Nephron progenitor cell (in vitro differentiated cells): ENCODE results near the gene STARD10.
"Not testable (repeated sequence)": the region's sequence is repeated elsewhere in the genome, so short reads cannot be mapped to it uniquely, and the experiment has no call there.

Experiments used
- DNase-seq: peaks from one replicate; pipeline ENCODE4 v3.0.0; 2021
- H3K27ac Mint-ChIP-seq: 2 replicates; pipeline ENCODE4 v1.8.0; 2021; ENCODE audit warnings: mild to moderate bottlenecking, moderate library complexity, mixed read lengths
- H3K27me3 Mint-ChIP-seq: 2 replicates; pipeline ENCODE4 v1.8.0; 2021; ENCODE audit warnings: mild to moderate bottlenecking, low read depth, mixed read lengths; ENCODE audit not compliant: poor library complexity
- H3K36me3 Mint-ChIP-seq: 2 replicates; pipeline ENCODE4 v1.8.0; 2021; ENCODE audit warnings: low read depth, mixed read lengths
- H3K4me1 Mint-ChIP-seq: 2 replicates; pipeline ENCODE4 v1.8.0; 2021; ENCODE audit warnings: mixed read lengths
- H3K4me3 Mint-ChIP-seq: 2 replicates; pipeline ENCODE4 v1.8.0; 2021; ENCODE audit warnings: mild to moderate bottlenecking, moderate library complexity, mixed read lengths
- H3K9me3 Mint-ChIP-seq: 2 replicates; pipeline ENCODE4 v1.8.0; 2021; ENCODE audit warnings: mild to moderate bottlenecking, moderate library complexity, mixed read lengths
- CTCF ChIP-seq: fragments of 200-600 bp; sonication (generic); IDR thresholded peaks from 2 replicates; pipeline ENCODE4 v1.5.0; 2021; ENCODE audit warnings: antibody characterized with exemption

Gene STARD10

GRCh38 chr11:72798361-72798760 lies 4.5 kb upstream of the STARD10 start:
- Mint-ChIP-seq H3K4me3 (no peak overlapping the region), H3K9me3 (no peaks in the 10 kb centered on the region), H3K4me1 (peaks cover 31% of the 10 kb centered on the region), H3K27ac (peak overlapping the region; percentile 9), H3K27me3 (no peaks in the 10 kb centered on the region), H3K36me3 (no peaks in the 10 kb centered on the region)
- no peak for TF ChIP-seq CTCF
- no peak for DNase-seq

- Mint-ChIP-seq H3K36me3 (no peaks in the 10 kb centered on the region), H3K27ac (no peak overlapping the region), H3K9me3 (no peaks in the 10 kb centered on the region), H3K4me1 (peaks cover 33% of the 10 kb centered on the region), H3K27me3 (no peaks in the 10 kb centered on the region), H3K4me3 (peak overlapping the region; percentile 96)
- DNase-seq: no peak
- no peak for TF ChIP-seq CTCF
Observed at GRCh38 chr11:72793076-72793424, 797 bp downstream of the STARD10 start.

- no peak for TF ChIP-seq CTCF
- no peaks in the 10 kb centered on the region for H3K36me3 Mint-ChIP-seq
- no peak for DNase-seq
- H3K27me3 Mint-ChIP-seq: no peaks in the 10 kb centered on the region
- no peak overlapping the region for H3K27ac Mint-ChIP-seq
- no peaks in the 10 kb centered on the region for H3K9me3 Mint-ChIP-seq
- peaks cover 35% of the 10 kb centered on the region for H3K4me1 Mint-ChIP-seq
- H3K4me3 Mint-ChIP-seq: no peak overlapping the region
Observed at GRCh38 chr11:72792437-72793021, 1.3 kb downstream of the STARD10 start.

GRCh38 chr11:72791228-72791627 lies 2.6 kb downstream of the STARD10 start:
- not testable (repeated sequence) for DNase-seq, H3K4me3 Mint-ChIP-seq, H3K36me3 Mint-ChIP-seq, H3K27me3 Mint-ChIP-seq, H3K9me3 Mint-ChIP-seq, H3K27ac Mint-ChIP-seq
- peaks cover 47% of the 10 kb centered on the region for H3K4me1 Mint-ChIP-seq

- H3K27ac Mint-ChIP-seq: no peak overlapping the region
- TF ChIP-seq CTCF: no peak
- H3K4me1 Mint-ChIP-seq: peaks cover 47% of the 10 kb centered on the region
- DNase-seq: no peak
- no peak overlapping the region for H3K4me3 Mint-ChIP-seq
- no peaks in the 10 kb centered on the region for H3K9me3 Mint-ChIP-seq
- H3K36me3 Mint-ChIP-seq: no peaks in the 10 kb centered on the region
- no peaks in the 10 kb centered on the region for H3K27me3 Mint-ChIP-seq
Observed at GRCh38 chr11:72789493-72790131, 4.2 kb downstream of the STARD10 start.

GRCh38 chr11:72788241-72788640 lies 5.6 kb downstream of the STARD10 start:
- Mint-ChIP-seq H3K9me3 (no peaks in the 10 kb centered on the region), H3K4me3 (no peak overlapping the region), H3K27ac (no peak overlapping the region), H3K4me1 (peaks cover 40% of the 10 kb centered on the region), H3K36me3 (no peaks in the 10 kb centered on the region), H3K27me3 (peaks cover 5% of the 10 kb centered on the region)
- no peak for TF ChIP-seq CTCF
- DNase-seq: no peak
